ENCODE results near the gene PDE4D.

The PDE4D gene

GRCh38 chr5:59188419-59189225, 704.9 kb downstream of the PDE4D start:
- peak in 1 of 2 experiments; percentile 52 for DNase-seq

- no peak for DNase-seq
Observed at GRCh38 chr5:59187857-59188256, 705.7 kb downstream of the PDE4D start.

GRCh38 chr5:59186623-59187022, 706.9 kb downstream of the PDE4D start:
- no peak for DNase-seq

- DNase-seq = no peak
Observed at GRCh38 chr5:59185757-59186385, 707.7 kb downstream of the PDE4D start.

GRCh38 chr5:59184769-59185168, 708.8 kb downstream of the PDE4D start:
- DNase-seq = no peak

- no peak for DNase-seq
Observed at GRCh38 chr5:59182760-59183159, 710.8 kb downstream of the PDE4D start.

DNA sequence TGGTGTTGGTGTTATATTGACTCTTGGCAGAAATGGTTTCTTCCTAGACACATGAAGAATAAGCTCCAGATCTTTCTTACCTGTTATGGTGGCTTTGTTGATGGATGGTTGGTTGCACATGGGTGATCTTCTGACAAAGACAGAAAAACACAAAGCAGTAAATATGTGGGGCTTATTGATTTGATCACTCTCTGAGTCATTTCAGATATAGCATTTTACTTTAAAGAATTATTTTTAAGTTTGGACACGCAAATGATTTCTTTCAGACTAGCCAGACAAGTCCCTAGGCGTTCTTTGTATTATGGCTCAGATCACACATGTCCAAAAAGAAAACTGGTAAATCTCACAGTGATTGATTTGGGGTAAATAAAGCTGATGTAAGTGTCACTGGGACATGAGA, 713.0 kb downstream of the PDE4D start:
- no peak for DNase-seq

DNA sequence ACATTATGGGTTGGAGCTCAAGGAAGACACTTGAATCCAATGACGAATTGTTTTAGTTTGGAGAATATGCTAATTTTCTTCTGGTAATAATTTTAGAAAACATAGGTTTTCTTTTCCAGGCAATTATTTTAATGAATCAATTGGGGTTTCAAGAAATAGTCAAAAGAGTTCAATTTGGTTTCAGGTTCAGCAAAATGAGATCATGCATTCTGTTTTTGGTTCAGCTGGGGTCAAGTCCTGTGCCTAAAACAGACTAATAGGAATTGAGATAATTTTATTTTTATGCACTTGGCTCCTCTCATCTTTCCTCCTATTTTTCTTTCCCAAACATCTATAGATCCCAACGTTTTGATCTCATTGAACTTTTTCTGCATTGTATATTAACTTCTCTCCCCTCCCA, 713.8 kb downstream of the PDE4D start:
- DNase-seq = no peak

DNA sequence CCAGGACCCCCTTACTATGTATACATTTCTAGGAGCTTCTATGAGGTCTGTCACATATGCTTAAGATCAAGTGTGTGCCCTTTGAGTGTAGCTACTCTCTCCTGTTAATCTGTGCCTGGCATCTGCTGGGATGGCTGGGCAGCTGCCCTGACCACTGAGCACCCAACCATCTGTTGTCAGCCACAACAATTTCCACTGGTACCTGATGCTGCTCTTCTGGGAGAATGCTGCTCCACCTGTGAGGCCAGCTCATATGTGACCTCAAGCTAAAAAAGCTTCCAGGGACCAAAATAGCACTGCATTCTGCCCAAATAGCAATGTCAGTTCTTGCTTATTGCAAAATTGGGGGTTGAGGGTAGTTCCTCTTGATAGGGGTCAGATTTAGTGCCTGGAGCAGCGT, 715.0 kb downstream of the PDE4D start:
- no peak for DNase-seq

GRCh38 chr5:59178071-59178470, 715.5 kb downstream of the PDE4D start:
- DNase-seq = no peak

DNA sequence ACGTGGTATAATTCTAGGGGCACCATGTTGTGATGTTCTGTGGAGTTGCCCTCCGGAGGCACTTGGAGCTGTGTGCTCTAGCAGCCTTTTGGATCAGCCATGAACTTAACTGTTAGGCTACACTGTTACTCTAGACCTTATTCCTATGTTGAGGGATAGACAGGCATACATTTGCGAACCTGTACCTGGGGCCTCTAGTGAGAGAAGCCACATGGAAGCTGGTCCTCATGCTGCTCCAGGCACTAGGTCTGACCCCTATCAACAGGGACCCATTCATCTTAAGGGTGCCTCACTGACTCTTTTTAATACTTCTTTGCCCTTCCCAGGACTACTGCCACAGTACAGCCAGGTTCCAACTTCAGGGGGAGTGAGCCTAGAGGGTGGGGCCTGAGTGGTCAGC, 715.9 kb downstream of the PDE4D start:
- no peak for DNase-seq

- peak in 1 of 2 experiments; percentile 52 for DNase-seq
Observed at GRCh38 chr5:59174248-59174844, 719.2 kb downstream of the PDE4D start.

DNA sequence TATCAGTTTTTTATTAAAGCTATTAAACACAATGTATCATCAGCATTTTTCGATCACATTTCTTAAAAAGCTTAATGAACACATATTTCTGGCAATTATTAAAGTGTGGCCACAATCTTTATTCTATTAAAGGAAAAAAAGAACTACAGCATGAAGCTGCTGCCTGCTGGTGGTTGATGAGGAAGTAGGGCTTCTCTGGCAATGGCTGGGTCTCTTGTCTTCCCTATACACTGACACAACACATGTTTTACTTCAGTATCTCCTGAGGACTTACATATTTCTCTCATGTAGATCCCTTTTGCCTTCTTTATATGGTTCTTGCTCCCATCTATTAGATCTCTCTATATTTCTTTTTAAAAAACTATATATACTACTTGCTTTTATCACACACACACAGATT, 719.9 kb downstream of the PDE4D start:
- DNase-seq = no peak

GRCh38 chr5:59171131-59171530, 722.4 kb downstream of the PDE4D start:
- DNase-seq = no peak

DNA sequence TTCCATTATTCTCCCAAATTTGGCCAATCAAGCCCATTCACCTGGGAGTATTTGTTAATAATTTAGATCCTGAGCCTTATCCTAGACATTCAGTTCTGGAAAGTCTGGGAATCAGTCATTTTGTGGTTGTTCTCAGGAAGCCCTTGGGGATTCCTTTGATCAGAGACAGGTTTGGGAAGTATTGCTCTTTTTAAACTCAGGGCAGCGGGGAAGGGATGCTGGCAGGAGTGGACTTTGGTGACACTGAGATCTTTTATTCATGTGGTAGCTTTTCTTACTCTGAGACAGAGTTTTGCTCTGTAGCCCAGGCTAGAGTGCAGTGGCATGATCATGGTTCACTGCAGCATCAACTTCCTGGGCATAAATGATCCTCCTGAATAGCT, 723.8 kb downstream of the PDE4D start:
- DNase-seq = no peak

DNA sequence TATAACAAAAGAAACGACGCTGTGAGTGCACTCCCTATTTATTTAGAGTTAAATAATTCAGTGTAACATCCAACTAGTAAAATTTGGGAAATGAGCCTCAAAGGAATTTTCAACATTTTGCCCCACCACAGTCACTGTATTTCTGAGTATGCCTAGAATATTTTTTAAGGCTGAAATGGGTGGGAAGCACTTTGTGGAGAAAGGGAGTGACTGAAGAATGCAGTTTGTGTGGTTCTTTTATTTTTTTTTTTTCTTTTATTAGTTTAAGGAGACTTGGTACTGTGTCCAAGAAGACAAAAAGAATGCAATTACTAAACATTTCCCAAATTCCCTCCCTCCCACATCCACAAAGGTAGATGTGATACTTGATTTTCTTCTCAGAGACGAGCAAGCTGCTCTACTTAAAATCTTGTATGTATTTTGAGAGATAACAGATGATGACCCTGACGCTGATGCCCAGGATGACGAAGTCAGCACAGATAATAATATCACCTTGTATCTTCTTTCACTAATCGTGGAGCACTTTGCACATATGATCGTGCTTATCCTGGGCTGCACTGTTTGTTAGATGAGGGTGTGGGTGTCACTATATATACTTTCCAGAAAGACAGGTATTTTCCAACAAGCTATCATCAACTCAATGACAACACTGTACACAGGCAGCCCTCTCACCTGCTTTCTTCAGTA, 724.3 kb downstream of the PDE4D start:
- no peak for DNase-seq

- DNase-seq = no peak
Observed at GRCh38 chr5:59168067-59168466, 725.5 kb downstream of the PDE4D start.

GRCh38 chr5:59164041-59164830, 729.3 kb downstream of the PDE4D start:
- no peak for DNase-seq

GRCh38 chr5:59161221-59162105, 732.1 kb downstream of the PDE4D start:
- no peak for DNase-seq

DNA sequence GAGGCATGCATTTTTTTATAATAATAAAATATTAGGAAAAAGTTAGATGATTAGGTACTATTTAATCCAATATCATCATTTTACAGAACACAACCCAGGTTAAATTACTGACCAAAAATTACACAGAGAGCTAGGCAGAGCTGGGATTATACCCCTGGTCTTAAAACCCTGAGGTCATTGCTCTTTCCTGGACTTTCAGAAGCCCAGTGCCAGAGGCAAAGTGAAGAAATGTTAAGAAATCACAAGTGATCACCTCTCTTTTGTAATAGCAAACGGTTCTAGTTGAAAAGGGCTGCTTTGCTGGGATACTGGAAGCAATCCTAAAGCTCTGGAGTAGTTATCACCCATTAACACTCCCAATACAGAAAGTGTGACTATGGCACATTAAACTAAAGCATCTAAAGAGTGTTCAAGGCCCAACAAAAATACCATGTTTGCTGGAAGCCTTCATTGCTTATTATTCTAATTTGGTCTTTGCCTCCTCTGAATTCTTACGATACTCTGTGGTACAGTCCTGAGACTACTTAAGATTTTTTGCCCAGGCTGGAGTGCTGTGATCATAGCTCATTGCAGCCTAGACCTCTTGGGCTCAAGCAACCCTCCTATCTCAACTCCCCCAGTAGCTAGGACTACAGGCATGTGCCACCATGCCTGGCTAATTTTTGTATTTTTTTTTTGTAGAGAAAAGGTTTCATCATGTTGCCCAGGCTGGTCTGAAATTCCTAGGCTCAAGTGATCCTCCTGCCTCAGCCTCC, 734.7 kb downstream of the PDE4D start:
- no peak for DNase-seq

DNA sequence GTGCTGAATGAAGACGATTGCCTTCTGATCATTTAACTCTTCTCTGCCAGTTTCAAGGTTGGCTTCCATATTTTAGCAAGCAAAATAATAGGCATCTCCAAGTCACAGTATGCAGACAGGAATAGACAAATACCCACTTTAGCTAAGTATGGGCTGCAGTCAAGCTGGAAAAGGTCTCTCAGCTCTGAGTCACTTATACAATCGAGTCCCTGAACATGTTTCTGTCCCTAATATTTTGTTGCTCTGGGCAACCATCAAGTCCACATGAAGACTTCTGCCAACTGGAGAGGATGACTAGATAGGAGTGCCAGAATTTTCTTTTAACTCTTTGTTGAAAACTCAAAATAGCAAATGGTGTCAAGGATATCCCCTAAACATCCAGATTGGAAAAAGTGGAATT, 735.4 kb downstream of the PDE4D start:
- no peak for DNase-seq
